Measurements from ENCODE around the gene MET.
"Not testable (repeated sequence)": the region's sequence is repeated elsewhere in the genome, so short reads cannot be mapped to it uniquely, and the experiment has no call there.

MET gene

GRCh38 chr7:116754186-116754585, 82.2 kb downstream of the MET start:
- no peak for DNase-seq

- no peak for DNase-seq
These were observed 85.3 kb downstream of the MET start for GRCh38 chr7:116757283-116757682.

- not testable (repeated sequence) for DNase-seq
These were observed 87.6 kb downstream of the MET start for GRCh38 chr7:116759642-116760041.

- DNase-seq = no peak
These were observed 91.0 kb downstream of the MET start for GRCh38 chr7:116762971-116763370.

GRCh38 chr7:116763647-116764046, 91.7 kb downstream of the MET start:
- DNase-seq = no peak

GRCh38 chr7:116766881-116767280, 94.9 kb downstream of the MET start:
- no peak for DNase-seq

- DNase-seq = no peak
These were observed 97.5 kb downstream of the MET start for GRCh38 chr7:116769546-116769945.

GRCh38 chr7:116770941-116771340, 98.9 kb downstream of the MET start:
- no peak for DNase-seq

GRCh38 chr7:116771640-116772039, 99.6 kb downstream of the MET start:
- DNase-seq = no peak

GRCh38 chr7:116772423-116772863, 100.4 kb downstream of the MET start:
- DNase-seq = no peak

- no peak for DNase-seq
These were observed 101.1 kb downstream of the MET start for GRCh38 chr7:116772926-116773749.

- DNase-seq = no peak
These were observed 104.0 kb downstream of the MET start for GRCh38 chr7:116776046-116776445.

GRCh38 chr7:116776610-116777289, 104.8 kb downstream of the MET start:
- no peak for DNase-seq

GRCh38 chr7:116777651-116778281, 105.8 kb downstream of the MET start:
- DNase-seq = no peak

- DNase-seq = no peak
These were observed 107.2 kb downstream of the MET start for GRCh38 chr7:116779216-116779615.

- DNase-seq = no peak
These were observed 107.9 kb downstream of the MET start for GRCh38 chr7:116779931-116780330.

GRCh38 chr7:116780521-116780920, 108.5 kb downstream of the MET start:
- no peak for DNase-seq

GRCh38 chr7:116780966-116781365, 109.0 kb downstream of the MET start:
- no peak for DNase-seq

GRCh38 chr7:116781584-116781983, 109.6 kb downstream of the MET start:
- no peak for DNase-seq

GRCh38 chr7:116782177-116782711, 110.2 kb downstream of the MET start:
- DNase-seq = no peak

GRCh38 chr7:116783666-116784318, 111.8 kb downstream of the MET start:
- no peak for DNase-seq

GRCh38 chr7:116784647-116785046, 112.7 kb downstream of the MET start:
- DNase-seq = no peak

- DNase-seq = no peak
These were observed 113.8 kb downstream of the MET start for GRCh38 chr7:116785843-116786242.
